ENCODE results near the gene DLK1. TPM values are rescaled to one million over a fixed set of nuclear protein-coding genes. Genes with fewer than 3 reads are reported as not detected.

The DLK1 gene
- total and polyA plus RNA-seq, 2 of the 4 experiments (the other 2 are of a cell fraction) = under 0.01 to 0.07 TPM

- H3K4me1 ChIP-seq (ENCODE audit: control insufficient read depth, insufficient read depth, low read length) = peaks cover 9% of the 10 kb centered on the region; the same call in 1 of the 2 replicates
- H4K8ac ChIP-seq (ENCODE audit: low read depth in 2 of 2, low read length in 2 of 2) = no peak overlapping the region
- H2BK120ac ChIP-seq (ENCODE audit: low read depth, low read length) = no peak overlapping the region
- H3K36me3 ChIP-seq (ENCODE audit: control insufficient read depth, insufficient read depth, low read length) = no peaks in the 10 kb centered on the region
- dilution Hi-C loops (cut with HindIII; ENCODE audit: low sequenced_read_pairs, unreplicated experiment) = no loop called here
- CTCF ChIA-PET = no interaction called here
- in situ Hi-C loops (cut with MboI; ENCODE audit: low sequenced_read_pairs) = no loop called here
- no peaks in the 10 kb centered on the region for H4K20me1 ChIP-seq (ENCODE audit: insufficient read depth, low read length)
- H3K4me2 ChIP-seq (ENCODE audit: low read depth, low read length) = no peak overlapping the region
- H2BK5ac ChIP-seq (ENCODE audit: low read depth, low read length, poor library complexity, severe bottlenecking) = no peak overlapping the region
- TF ChIP-seq RCOR1 (IDR thresholded peaks at IDR 0.05; ENCODE audit: insufficient replicate concordance, low read length) (no peak), MXI1 (IDR thresholded peaks at IDR 0.05; ENCODE audit: borderline replicate concordance, low read depth, low read length) (no peak), BHLHE40 (IDR thresholded peaks at IDR 0.05; ENCODE audit: low read depth, low read length) (no peak), ELK1 (IDR thresholded peaks at IDR 0.05; ENCODE audit: borderline replicate concordance, low read depth, low read length) (no peak), CHD1 (IDR thresholded peaks at IDR 0.05; ENCODE audit: low read depth, low read length) (no peak), POLR2A (IDR thresholded peaks at IDR 0.05; ENCODE audit: low read depth, low read length) (no peak), NFE2L2 (IDR thresholded peaks at IDR 0.05; ENCODE audit: low read depth, low read length) (no peak), FOS (IDR thresholded peaks at IDR 0.05; ENCODE audit: low read depth, low read length) (no peak), RFX5 (IDR thresholded peaks at IDR 0.05; ENCODE audit: low read depth, low read length) (no peak), CEBPB (IDR thresholded peaks at IDR 0.05; ENCODE audit: low read depth, low read length) (no peak), SMC3 (IDR thresholded peaks at IDR 0.05; ENCODE audit: low read depth, low read length) (no peak), USF2 (IDR thresholded peaks at IDR 0.05; ENCODE audit: low read depth, low read length) (no peak), RAD21 (IDR thresholded peaks at IDR 0.05; ENCODE audit: low read length) (no peak), MAZ (IDR thresholded peaks at IDR 0.05; ENCODE audit: borderline replicate concordance, low read depth, low read length) (no peak), CTCF (conservative IDR thresholded peaks at IDR 0.05; ENCODE audit: low read depth, low read length) (no peak), MAFK (IDR thresholded peaks at IDR 0.05; ENCODE audit: low read depth, low read length) (no peak)
- POLR2A ChIA-PET (ENCODE audit: unreplicated experiment) = no interaction called here
- H2BK15ac ChIP-seq (ENCODE audit: low read depth, low read length) = no peak overlapping the region
- H3K18ac ChIP-seq (ENCODE audit: low read depth, low read length) = no peak overlapping the region
- no peak overlapping the region for H3K9ac ChIP-seq (ENCODE audit: low read depth, low read length)
- H3K4me3 ChIP-seq (ENCODE audit: insufficient read depth, low read depth, low read length) = no peak overlapping the region
- DNase-seq (no peak), ATAC-seq (ENCODE audit: low read depth) (no peak)
- H4K91ac ChIP-seq (ENCODE audit: insufficient read depth, low read depth, low read length) = no peak overlapping the region
- no peak overlapping the region for H3K4ac ChIP-seq (ENCODE audit: low read depth, low read length)
- H3K14ac ChIP-seq (replicated peaks; ENCODE audit: low read depth, low read length) = no peak overlapping the region
- H3K27me3 ChIP-seq (ENCODE audit: control insufficient read depth, insufficient read depth, low read length) = peaks cover 34% of the 10 kb centered on the region
- H4K5ac ChIP-seq (ENCODE audit: low read depth, low read length) = no peak overlapping the region
- H2BK20ac ChIP-seq (ENCODE audit: low read depth, low read length) = no peak overlapping the region
- H3K27ac ChIP-seq (ENCODE audit: insufficient read depth, low read length) = no peak overlapping the region
- no peak overlapping the region for H2AK9ac ChIP-seq (replicated peaks; ENCODE audit: low read depth, low read length, poor library complexity)
- no peaks in the 10 kb centered on the region for H3K79me1 ChIP-seq (ENCODE audit: low read depth in 1 of 2, low read length in 2 of 2)
- H3K23ac ChIP-seq (ENCODE audit: low read depth, low read length) = no peak overlapping the region
- 72% methylated on average over 12 of the region's 24 CpGs; no CpG with 5 or more reads in 1 of the 2 experiments for WGBS, 2 experiments (ENCODE audit: extremely low coverage in 2 of 2, insufficient read length in 1 of 2)
- intact Hi-C loops (cut with micrococcal nuclease) = no loop called here
- H2AK5ac ChIP-seq (ENCODE audit: low read depth, low read length) = no peak overlapping the region
- no peak overlapping the region for H3K56ac ChIP-seq (ENCODE audit: extremely low read depth, insufficient read depth, low read length)
- no peak overlapping the region for H2AFZ ChIP-seq (replicated peaks; ENCODE audit: low read length, poor library complexity)
- no peaks in the 10 kb centered on the region for H3K9me3 ChIP-seq (ENCODE audit: control insufficient read depth, insufficient read depth, low read length)
- BruUV-seq (replicated peaks) = no TSS peak
- no peaks in the 10 kb centered on the region for H3K9me1 ChIP-seq (ENCODE audit: insufficient read depth, low read length)
Observed at GRCh38 chr14:100778951-100779690, 52.4 kb downstream of the DLK1 start.
